Upper lobe of left lung (tissue), 4 donors: ENCODE data around the gene RASAL1.

Experiments used
- CTCF ChIP-seq, 6 experiments: fragments of 450-650 bp in 4 of 6; fragments of 200-600 bp in 2 of 6; sonication (generic) in 2 of 6; IDR thresholded peaks; one replicate each; pipeline ENCODE4 v1.5.1; 2016 to 2019; ENCODE audit warnings: antibody characterized with exemption in 6 of 6
- POLR2A ChIP-seq, 4 donors: fragments of 450-650 bp; IDR thresholded peaks; one replicate each; pipeline ENCODE4 v1.5.1; 2016 to 2017; ENCODE audit warnings: antibody characterized with exemption in 4 of 4, mild to moderate bottlenecking in 2 of 4
- POLR2AphosphoS5 ChIP-seq, 2 donors: sonication (generic); formaldehyde crosslinking; IDR thresholded peaks; one replicate each; pipeline ENCODE4 v1.5.1; 2017; ENCODE audit warnings: antibody characterized with exemption in 2 of 2

GRCh38 chr12:113151655-113152054 is 16.1 kb upstream of the RASAL1 start:
- TF ChIP-seq POLR2AphosphoS5 (IDR thresholded peaks at IDR 0.05) (no peak), CTCF (IDR thresholded peaks at IDR 0.05) (no peak), POLR2A (IDR thresholded peaks at IDR 0.05) (no peak)
